Muscle layer of duodenum (tissue), 2 donors: ENCODE data around the gene ZNF106.

Experiments used
- H3K27ac ChIP-seq: one replicate; pipeline ENCODE4 v1.7.0; 2013; ENCODE audit warnings: mild to moderate bottlenecking, low read length
- H3K27me3 ChIP-seq: one replicate; pipeline ENCODE4 v1.7.0; 2013; ENCODE audit warnings: low read depth, mild to moderate bottlenecking, control low read depth, low read length
- H3K36me3 ChIP-seq, 2 donors: one replicate each; pipeline ENCODE4 v1.7.0; 2013; ENCODE audit warnings: low read length in 2 of 2, control low read depth in 1 of 2, mild to moderate bottlenecking in 1 of 2; ENCODE audit not compliant: insufficient read depth in 2 of 2, control insufficient read depth in 1 of 2
- H3K4me1 ChIP-seq, 2 donors: one replicate each; pipeline ENCODE4 v1.7.0; 2013; ENCODE audit warnings: low read length in 2 of 2, mild to moderate bottlenecking in 2 of 2, control low read depth in 1 of 2, moderate library complexity in 1 of 2; ENCODE audit not compliant: insufficient read depth in 2 of 2, control insufficient read depth in 1 of 2
- H3K4me3 ChIP-seq, 2 donors: one replicate each; pipeline ENCODE4 v1.7.0; 2013; ENCODE audit warnings: low read length in 2 of 2, low read depth in 1 of 2, mild to moderate bottlenecking in 1 of 2
- H3K9me3 ChIP-seq, 2 donors: one replicate each; pipeline ENCODE4 v1.7.0; 2013; ENCODE audit warnings: low read length in 2 of 2, control low read depth in 1 of 2, mild to moderate bottlenecking in 1 of 2; ENCODE audit not compliant: control insufficient read depth in 1 of 2
- donor health status: healthy.

Gene ZNF106

GRCh38 chr15:42445551-42445950 lies 45.4 kb downstream of the ZNF106 start:
- Histone ChIP-seq H3K4me3 (no peak overlapping the region), H3K27ac (no peak overlapping the region), H3K4me1 (peaks cover 0 to 4% of the 10 kb centered on the region in 2 donors), H3K36me3 (peaks cover 52 to 76% of the 10 kb centered on the region in 2 donors), H3K27me3 (no peaks in the 10 kb centered on the region), H3K9me3 (no peaks in the 10 kb centered on the region)

DNA sequence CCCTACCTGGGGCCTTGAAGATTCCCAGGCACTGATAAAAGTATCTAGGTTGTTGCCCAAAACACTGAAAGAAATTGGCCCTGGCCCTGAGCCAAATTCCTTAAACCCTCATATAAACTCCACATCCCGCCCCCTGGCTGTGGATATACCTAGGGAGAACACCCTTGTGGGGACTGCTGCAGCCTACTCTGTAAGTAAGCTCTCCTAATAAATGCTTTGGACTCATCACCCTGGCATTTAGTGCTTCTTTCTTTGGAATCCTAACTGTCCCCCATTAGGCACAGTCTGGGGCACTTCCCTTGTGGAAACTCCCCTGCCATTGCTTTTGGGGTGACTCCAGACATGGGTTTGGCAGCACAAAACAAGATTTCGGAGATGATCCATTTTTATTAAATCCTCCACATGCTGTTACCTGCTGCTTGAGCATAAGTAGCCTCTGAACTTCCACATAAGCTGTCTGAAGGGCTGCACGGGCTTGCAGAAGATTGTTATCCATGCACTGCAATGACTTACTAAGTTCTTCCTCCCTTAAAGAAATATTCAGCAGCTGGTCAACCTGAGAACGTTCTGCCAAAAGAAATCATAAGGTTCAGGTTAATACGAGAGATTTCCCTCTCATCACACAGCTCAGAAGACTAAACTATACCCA lies 46.4 kb downstream of the ZNF106 start:
- Histone ChIP-seq H3K9me3 (no peaks in the 10 kb centered on the region), H3K4me1 (peaks cover 0 to 2% of the 10 kb centered on the region in 2 donors), H3K27me3 (no peaks in the 10 kb centered on the region), H3K4me3 (no peak overlapping the region), H3K27ac (no peak overlapping the region), H3K36me3 (peaks cover 42 to 71% of the 10 kb centered on the region in 2 donors)

GRCh38 chr15:42427429-42428223 lies 63.3 kb downstream of the ZNF106 start:
- H3K9me3 ChIP-seq = no peaks in the 10 kb centered on the region
- H3K4me1 ChIP-seq = no peaks in the 10 kb centered on the region
- H3K36me3 ChIP-seq = peaks cover 61 to 89% of the 10 kb centered on the region in 2 donors
- H3K27ac ChIP-seq = no peak overlapping the region
- no peaks in the 10 kb centered on the region for H3K27me3 ChIP-seq
- no peak overlapping the region for H3K4me3 ChIP-seq

GRCh38 chr15:42421376-42421775 lies 69.6 kb downstream of the ZNF106 start:
- no peak overlapping the region for H3K4me3 ChIP-seq
- no peaks in the 10 kb centered on the region for H3K27me3 ChIP-seq
- H3K27ac ChIP-seq = no peak overlapping the region
- H3K9me3 ChIP-seq = no peaks in the 10 kb centered on the region
- H3K36me3 ChIP-seq = peaks cover 65 to 86% of the 10 kb centered on the region in 2 donors
- H3K4me1 ChIP-seq = no peaks in the 10 kb centered on the region

GRCh38 chr15:42419369-42419768 lies 71.6 kb downstream of the ZNF106 start:
- Histone ChIP-seq H3K27ac (no peak overlapping the region), H3K4me1 (peaks cover 0 to 3% of the 10 kb centered on the region in 2 donors), H3K36me3 (peaks cover 61 to 88% of the 10 kb centered on the region in 2 donors), H3K4me3 (no peak overlapping the region), H3K27me3 (no peaks in the 10 kb centered on the region), H3K9me3 (no peaks in the 10 kb centered on the region)

- Histone ChIP-seq H3K27me3 (no peaks in the 10 kb centered on the region), H3K36me3 (peaks cover 50 to 72% of the 10 kb centered on the region in 2 donors), H3K9me3 (no peaks in the 10 kb centered on the region), H3K4me1 (peaks cover 0 to 13% of the 10 kb centered on the region in 2 donors), H3K4me3 (no peak overlapping the region), H3K27ac (no peak overlapping the region)
Measured at GRCh38 chr15:42413920-42414319, 77.0 kb downstream of the ZNF106 start.

- H3K27ac ChIP-seq = no peak overlapping the region
- H3K4me3 ChIP-seq = no peak overlapping the region
- peaks cover 0 to 13% of the 10 kb centered on the region in 2 donors for H3K4me1 ChIP-seq
- H3K36me3 ChIP-seq = peaks cover 39 to 59% of the 10 kb centered on the region in 2 donors
- no peaks in the 10 kb centered on the region for H3K27me3 ChIP-seq
- H3K9me3 ChIP-seq = no peaks in the 10 kb centered on the region
Measured at GRCh38 chr15:42411884-42412283, 79.1 kb downstream of the ZNF106 start.

- Histone ChIP-seq H3K4me3 (no peak overlapping the region), H3K36me3 (peaks cover 23 to 35% of the 10 kb centered on the region in 2 donors), H3K9me3 (no peaks in the 10 kb centered on the region), H3K4me1 (peaks cover 0 to 11% of the 10 kb centered on the region in 2 donors), H3K27me3 (no peaks in the 10 kb centered on the region), H3K27ac (no peak overlapping the region)
Measured at GRCh38 chr15:42409011-42409410, 81.9 kb downstream of the ZNF106 start.

GRCh38 chr15:42408178-42408577 lies 82.8 kb downstream of the ZNF106 start:
- Histone ChIP-seq H3K4me3 (no peak overlapping the region), H3K36me3 (peaks cover 20 to 32% of the 10 kb centered on the region in 2 donors), H3K9me3 (no peaks in the 10 kb centered on the region), H3K27me3 (no peaks in the 10 kb centered on the region), H3K4me1 (peaks cover 0 to 5% of the 10 kb centered on the region in 2 donors), H3K27ac (no peak overlapping the region)

DNA sequence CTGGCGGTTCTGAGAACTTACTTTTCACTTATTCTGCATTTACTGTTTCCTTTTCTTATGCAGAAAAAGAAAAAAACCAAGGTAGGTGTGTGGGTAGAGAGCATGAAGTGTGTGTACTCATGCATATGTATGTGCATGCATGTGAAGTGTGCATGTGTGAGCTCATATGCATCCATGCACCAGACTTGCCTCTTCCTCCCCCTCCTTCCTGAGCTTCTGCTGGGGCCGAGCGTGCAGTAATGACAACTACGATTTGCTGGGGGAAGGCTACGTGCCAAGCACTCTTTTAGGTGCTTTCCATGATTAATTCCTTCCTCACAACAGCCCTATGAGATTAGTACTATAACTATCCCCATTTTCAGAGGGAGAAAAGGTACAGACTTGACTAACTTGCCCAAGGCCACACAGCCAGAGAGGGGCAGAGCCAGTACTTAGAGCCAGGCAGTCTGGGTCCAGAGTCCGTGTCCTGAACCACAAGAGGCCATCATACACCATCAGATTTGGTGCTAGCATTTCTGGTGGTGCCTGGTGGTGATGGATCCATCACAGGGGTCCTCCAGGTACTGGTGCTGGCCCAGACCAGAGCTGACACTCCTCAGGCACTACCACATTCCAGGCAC lies 85.0 kb downstream of the ZNF106 start:
- Histone ChIP-seq H3K36me3 (peaks cover 6 to 26% of the 10 kb centered on the region in 2 donors), H3K4me1 (peaks cover 0 to 5% of the 10 kb centered on the region in 2 donors), H3K27ac (no peak overlapping the region), H3K4me3 (no peak overlapping the region), H3K27me3 (no peaks in the 10 kb centered on the region), H3K9me3 (no peaks in the 10 kb centered on the region)

DNA sequence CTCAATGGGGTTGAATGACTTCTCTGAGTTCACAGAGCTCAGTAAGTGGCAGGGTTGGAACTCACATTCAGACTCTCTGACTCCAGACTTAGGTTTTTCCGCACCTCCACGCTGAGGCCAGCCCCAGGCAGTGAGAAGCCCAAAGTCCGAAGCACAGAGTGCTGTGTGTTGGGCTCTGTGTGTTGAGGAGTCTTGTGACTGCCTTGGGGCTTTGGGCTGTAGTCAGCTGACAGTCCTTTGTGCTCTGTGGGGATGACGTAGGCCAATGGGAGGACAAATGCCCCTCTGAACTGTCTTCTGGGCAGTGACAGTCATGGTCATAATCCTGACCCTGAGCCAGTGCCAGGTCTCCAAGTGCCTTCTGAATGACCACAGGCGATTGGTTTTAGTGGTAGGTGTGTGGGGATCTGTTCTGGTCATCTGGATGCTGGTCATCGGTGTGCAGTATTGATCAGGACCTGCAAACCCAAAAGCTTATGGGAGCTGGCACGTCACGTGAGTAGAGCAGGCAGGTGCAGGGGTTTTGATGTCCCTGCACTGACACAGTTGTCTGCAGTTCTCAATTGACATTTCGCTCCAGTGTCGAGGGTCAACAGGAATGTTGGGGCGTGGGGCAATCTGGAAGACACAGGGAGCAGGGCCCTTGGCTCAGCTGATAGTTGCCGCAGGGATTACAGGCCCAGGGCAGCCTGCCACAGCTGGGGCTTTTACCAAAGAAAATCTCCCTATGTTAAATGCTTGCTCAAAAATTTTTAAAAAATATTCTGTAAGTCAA lies 86.3 kb downstream of the ZNF106 start:
- Histone ChIP-seq H3K9me3 (no peaks in the 10 kb centered on the region), H3K4me1 (peaks cover 0 to 5% of the 10 kb centered on the region in 2 donors), H3K27ac (no peak overlapping the region), H3K36me3 (peaks cover 2 to 25% of the 10 kb centered on the region in 2 donors), H3K27me3 (no peaks in the 10 kb centered on the region), H3K4me3 (no peak overlapping the region)
